Liver (tissue), 9 donors: ENCODE measurements around the gene PLEKHA7. TPM values are rescaled to one million over a fixed set of nuclear protein-coding genes. Genes with fewer than 3 reads are reported as not detected.
"Not testable (repeated sequence)": the region's sequence is repeated elsewhere in the genome, so short reads cannot be mapped to it uniquely, and the experiment has no call there.

Source experiments
- DNase-seq: peaks from one replicate; pipeline ENCODE4 v3.0.0-alpha.2; 2017; ENCODE audit warnings: low spot score
- H3K27ac ChIP-seq, 2 donors: one replicate each; pipeline ENCODE4 v1.7.0; 2013; ENCODE audit warnings: inconsistent platforms in 2 of 2, low read length in 2 of 2, control low read depth in 1 of 2, low read depth in 1 of 2, mild to moderate bottlenecking in 1 of 2
- H3K27me3 ChIP-seq, 4 donors: one replicate each; pipeline versions ENCODE4 v1.6.1 to v1.7.0; 2013; ENCODE audit warnings: low read length in 3 of 4, inconsistent platforms in 1 of 4, mild to moderate bottlenecking in 1 of 4, moderate library complexity in 1 of 4; ENCODE audit not compliant: control insufficient read depth in 4 of 4, insufficient read depth in 4 of 4
- H3K36me3 ChIP-seq, 4 donors: one replicate each; pipeline versions ENCODE4 v1.6.1 to v1.7.0; 2013; ENCODE audit warnings: low read length in 3 of 4, mild to moderate bottlenecking in 3 of 4, low read depth in 1 of 4, moderate library complexity in 1 of 4; ENCODE audit not compliant: control insufficient read depth in 4 of 4, insufficient read depth in 3 of 4
- H3K4me1 ChIP-seq, 4 donors: one replicate each; pipeline versions ENCODE4 v1.6.1 to v1.7.0; 2013; ENCODE audit warnings: low read length in 3 of 4, mild to moderate bottlenecking in 3 of 4, moderate library complexity in 1 of 4; ENCODE audit not compliant: control insufficient read depth in 4 of 4, insufficient read depth in 4 of 4
- H3K4me3 ChIP-seq, 3 donors: one replicate each; pipeline versions ENCODE4 v1.6.1 to v1.7.0; 2013; ENCODE audit warnings: low read length in 3 of 3, control low read depth in 1 of 3, low read depth in 1 of 3, mild to moderate bottlenecking in 1 of 3
- H3K9ac ChIP-seq, 2 donors: one replicate each; pipeline ENCODE4 v1.7.0; 2013; ENCODE audit warnings: low read length in 2 of 2, mild to moderate bottlenecking in 2 of 2, moderate library complexity in 2 of 2, control low read depth in 1 of 2, low read depth in 1 of 2
- H3K9me3 ChIP-seq, 4 donors: one replicate each; pipeline versions ENCODE4 v1.6.1 to v1.7.0; 2013; ENCODE audit warnings: low read length in 3 of 4; ENCODE audit not compliant: control insufficient read depth in 4 of 4
- CTCF ChIP-seq: fragments of 150-350 bp; IDR thresholded peaks from 2 replicates; pipeline ENCODE4 v1.5.1; 2017; ENCODE audit warnings: improper control_type of control experiment, low read depth, low read length; ENCODE audit not compliant: missing input control
- EGR1 ChIP-seq, 2 donors: IDR thresholded peaks; 2 replicates each; pipeline ENCODE4 v1.6.1; 2016 to 2018; ENCODE audit warnings: antibody characterized with exemption in 2 of 2, low read depth in 2 of 2
- FOXA1 ChIP-seq: IDR thresholded peaks from 2 replicates; pipeline ENCODE4 v1.6.1; 2016; ENCODE audit warnings: antibody characterized with exemption
- FOXA2 ChIP-seq: IDR thresholded peaks from 2 replicates; pipeline ENCODE4 v1.6.1; 2016; ENCODE audit warnings: antibody characterized with exemption
- GABPA ChIP-seq, 2 donors: IDR thresholded peaks in 1 of 2; conservative IDR thresholded peaks in 1 of 2; 2 replicates each; pipeline ENCODE4 v1.6.1; 2016; ENCODE audit warnings: antibody characterized with exemption in 2 of 2, mild to moderate bottlenecking in 1 of 2, moderate library complexity in 1 of 2
- HNF4A ChIP-seq, 2 donors: conservative IDR thresholded peaks; 2 replicates each; pipeline ENCODE4 v1.6.1; 2016; ENCODE audit warnings: antibody characterized with exemption in 2 of 2, mild to moderate bottlenecking in 2 of 2
- HNF4G ChIP-seq: IDR thresholded peaks from 2 replicates; pipeline ENCODE4 v1.6.1; 2016; ENCODE audit warnings: antibody characterized with exemption
- JUND ChIP-seq, 2 donors: IDR thresholded peaks; 2 replicates each; pipeline ENCODE4 v1.6.1; 2016; ENCODE audit warnings: antibody characterized with exemption in 2 of 2
- NR2F2 ChIP-seq: IDR thresholded peaks from 2 replicates; pipeline ENCODE4 v1.6.1; 2016; ENCODE audit warnings: antibody characterized with exemption
- RAD21 ChIP-seq, 2 donors: IDR thresholded peaks; 2 replicates each; pipeline ENCODE4 v1.6.1; 2016; ENCODE audit warnings: antibody characterized with exemption in 2 of 2, mild to moderate bottlenecking in 2 of 2
- REST ChIP-seq: IDR thresholded peaks from 2 replicates; pipeline ENCODE4 v1.6.1; 2016; ENCODE audit warnings: antibody characterized with exemption, mild to moderate bottlenecking
- RXRA ChIP-seq, 2 donors: IDR thresholded peaks; 2 replicates each; pipeline ENCODE4 v1.6.1; 2017 to 2018; ENCODE audit warnings: antibody characterized with exemption in 2 of 2, mild to moderate bottlenecking in 1 of 2
- TAF1 ChIP-seq: conservative IDR thresholded peaks from 2 replicates; pipeline ENCODE4 v1.6.1; 2016; ENCODE audit warnings: antibody characterized with exemption, mild to moderate bottlenecking
- YY1 ChIP-seq: IDR thresholded peaks from 2 replicates; pipeline ENCODE4 v1.6.1; 2016; ENCODE audit warnings: antibody characterized with exemption, mild to moderate bottlenecking
- WGBS: extraction: QIAGEN DNeasy Blood & Tissue Kit; methylation state at CpG from one replicate; pipeline ENCODE4 v1.1.7; 2013; 5-methylcytosine and 5-hydroxymethylcytosine counted together
- polyA plus RNA-seq, 2 donors: library from polyadenylated mRNA; stranded (reverse) in 1 of 2; unstranded in 1 of 2; fragments of 200-250 nt in 1 of 2; fragments of >200 nt in 1 of 2; fragmentation: Nextera tagmentation in 1 of 2; extraction: Ambion mirVana in 1 of 2; gene quantifications; one replicate each; pipeline versions ENCODE4 v1.2.1 to v1.2.3, GENCODE V29; 2013 to 2015
- total RNA-seq, 2 donors: library from RNA; depleted of rRNA; stranded (reverse); fragments of >200 nt; gene quantifications; one replicate each; pipeline ENCODE4 v1.2.3, GENCODE V29; 2014
- TF ChIP-seq, protein P1 (sequence below): IDR thresholded peaks from 2 replicates; pipeline ENCODE4 v1.6.1; 2016; ENCODE audit warnings: antibody characterized with exemption
- TF ChIP-seq, protein P2 (sequence below): IDR thresholded peaks from 2 replicates; pipeline ENCODE4 v1.6.1; 2016; ENCODE audit warnings: antibody characterized with exemption
- donor health status: healthy.
- donor health status: healthy.
- donor health status: healthy.
- donor health status: healthy.
- donor health status: healthy.

PLEKHA7 gene
- total and polyA plus RNA-seq, 4 donors, result 6.1 to 28.8 (median 8.5) TPM

DNA sequence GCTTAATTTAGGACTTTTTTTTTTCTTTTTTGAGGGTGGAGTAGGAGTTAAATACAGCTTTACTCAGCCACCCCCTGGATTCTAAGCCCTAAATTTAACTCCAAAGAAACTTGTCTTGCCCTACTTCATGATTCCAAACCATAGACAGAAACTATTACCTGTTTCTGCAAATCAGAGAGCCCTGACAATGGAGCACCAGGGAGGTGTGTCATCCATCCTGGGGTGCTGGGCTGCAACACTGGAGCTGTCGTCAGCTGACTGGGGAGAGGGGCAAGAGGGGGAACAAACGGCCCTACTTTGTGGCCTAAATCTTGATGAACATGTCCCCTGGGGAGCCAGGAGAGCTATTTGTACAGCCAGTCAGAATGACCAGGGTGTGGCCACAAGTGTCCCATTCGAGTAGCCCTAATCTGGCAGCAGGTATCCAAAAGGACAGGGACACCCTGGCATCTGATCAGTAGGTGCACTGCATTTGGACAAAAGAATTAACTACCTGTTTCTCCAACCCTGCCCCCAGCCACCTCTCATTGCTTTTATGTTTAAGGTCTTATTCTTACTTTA is 50.8 kb downstream of the PLEKHA7 start:
- Histone ChIP-seq H3K9ac (no peak overlapping the region), H3K4me3 (no peak overlapping the region), H3K36me3 (no peaks in the 10 kb centered on the region), H3K4me1 (peaks cover 6 to 14% (median 10%) of the 10 kb centered on the region in 4 donors), H3K9me3 (no peaks in the 10 kb centered on the region), H3K27me3 (no peaks in the 10 kb centered on the region), H3K27ac (no peak overlapping the region)
- no peak for DNase-seq
- 80% methylated on average over 3 of the region's 3 CpGs for WGBS
- TF ChIP-seq, protein P1, sequence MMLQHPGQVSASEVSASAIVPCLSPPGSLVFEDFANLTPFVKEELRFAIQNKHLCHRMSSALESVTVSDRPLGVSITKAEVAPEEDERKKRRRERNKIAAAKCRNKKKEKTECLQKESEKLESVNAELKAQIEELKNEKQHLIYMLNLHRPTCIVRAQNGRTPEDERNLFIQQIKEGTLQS, result no peak
- TF ChIP-seq, protein P2, sequence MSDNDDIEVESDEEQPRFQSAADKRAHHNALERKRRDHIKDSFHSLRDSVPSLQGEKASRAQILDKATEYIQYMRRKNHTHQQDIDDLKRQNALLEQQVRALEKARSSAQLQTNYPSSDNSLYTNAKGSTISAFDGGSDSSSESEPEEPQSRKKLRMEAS, result no peak
- no peak for TF ChIP-seq GABPA (IDR thresholded peaks at IDR 0.05 in 1 of 2, conservative IDR thresholded peaks at IDR 0.05 in 1 of 2)

DNA sequence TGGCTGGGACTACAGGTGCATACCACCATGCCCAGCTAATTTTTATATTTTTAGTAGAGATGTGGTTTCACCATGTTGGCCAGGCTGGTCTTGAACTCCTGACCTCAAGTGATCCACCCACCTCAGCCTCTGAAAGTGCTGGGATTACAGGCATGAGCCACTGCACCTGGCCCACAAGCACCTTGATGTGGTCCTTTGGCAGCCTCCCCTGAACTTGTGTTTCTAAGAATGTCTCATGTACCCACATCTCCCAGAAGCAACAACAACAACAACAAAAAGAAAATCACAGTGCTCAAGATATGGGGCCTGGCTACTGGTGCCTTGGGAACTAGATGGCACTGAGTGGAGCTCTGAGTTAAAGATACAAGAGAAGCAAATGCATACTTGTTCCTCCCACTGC is 51.6 kb downstream of the PLEKHA7 start:
- not testable (repeated sequence) for H3K9me3 ChIP-seq, H3K4me3 ChIP-seq, H3K4me1 ChIP-seq, DNase-seq, H3K36me3 ChIP-seq, H3K9ac ChIP-seq, H3K27ac ChIP-seq, H3K27me3 ChIP-seq

DNA sequence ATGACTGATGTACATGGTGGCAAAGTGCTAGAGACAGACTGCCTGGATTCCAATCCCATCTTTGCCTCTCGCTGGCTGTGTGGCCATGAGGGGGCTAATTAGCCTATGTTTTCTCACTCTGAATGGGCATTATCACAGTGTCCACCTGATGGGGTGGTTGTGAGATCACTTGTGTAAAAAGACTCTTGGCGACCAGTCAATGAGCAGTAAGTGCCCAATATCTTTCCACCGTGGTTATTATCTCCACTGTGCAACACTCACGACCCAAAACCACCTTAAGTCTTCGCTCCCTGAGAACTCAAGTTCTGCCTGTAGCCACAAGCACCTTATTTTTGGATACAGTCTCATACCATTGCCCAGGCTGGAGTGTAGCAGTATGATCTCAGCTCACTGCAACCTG is 52.1 kb downstream of the PLEKHA7 start:
- 89% methylated on average over 5 of the region's 5 CpGs for WGBS
- H3K4me3 ChIP-seq, result no peak overlapping the region

DNA sequence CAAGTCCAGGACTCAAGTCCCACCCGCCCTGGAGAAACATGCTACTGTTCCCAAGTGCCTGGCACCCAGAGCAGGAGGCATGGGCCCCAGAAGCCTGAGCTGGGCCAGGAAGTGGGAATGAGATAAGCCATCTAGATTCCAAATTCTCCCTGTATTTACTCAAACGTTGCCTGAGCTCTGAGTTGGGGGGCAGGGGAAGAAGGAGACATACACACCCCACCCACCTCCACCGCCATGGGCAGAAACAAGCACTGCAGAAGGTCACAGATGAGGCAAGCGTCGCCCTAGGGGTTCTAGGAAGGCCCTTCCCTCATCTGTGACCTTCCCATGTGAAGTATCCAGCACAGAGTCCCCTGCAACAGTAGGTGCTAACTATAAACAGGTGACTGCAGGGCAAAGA is 54.0 kb downstream of the PLEKHA7 start:
- Histone ChIP-seq H3K27ac (no peak overlapping the region), H3K36me3 (no peaks in the 10 kb centered on the region), H3K9me3 (no peaks in the 10 kb centered on the region), H3K4me3 (no peak overlapping the region), H3K27me3 (no peaks in the 10 kb centered on the region), H3K4me1 (no peaks in the 10 kb centered on the region), H3K9ac (no peak overlapping the region)
- 62% methylated on average over 5 of the region's 5 CpGs for WGBS
- no peak for TF ChIP-seq REST
- TF ChIP-seq, protein P1, result no peak
- TF ChIP-seq RAD21 (IDR thresholded peaks at IDR 0.05), result no peak
- no peak for TF ChIP-seq YY1
- no peak for TF ChIP-seq HNF4A (conservative IDR thresholded peaks at IDR 0.05)
- no peak for TF ChIP-seq RXRA (IDR thresholded peaks at IDR 0.05)
- no peak for TF ChIP-seq TAF1
- TF ChIP-seq CTCF, result no peak
- TF ChIP-seq, protein P2, result no peak
- no peak for TF ChIP-seq EGR1 (IDR thresholded peaks at IDR 0.05; ENCODE audit: low read depth in 2 of 2)
- TF ChIP-seq NR2F2, result no peak
- no peak for TF ChIP-seq FOXA1
- no peak for TF ChIP-seq HNF4G
- no peak for TF ChIP-seq JUND (IDR thresholded peaks at IDR 0.05)
- DNase-seq, result no peak

More for the DNA sequence above, 52.1 kb downstream of the PLEKHA7 start:
- no peak overlapping the region for H3K9ac ChIP-seq
- TF ChIP-seq, protein P1, result no peak
- no peak for TF ChIP-seq FOXA2
- no peak for DNase-seq
- H3K9me3 ChIP-seq, result no peaks in the 10 kb centered on the region
- no peaks in the 10 kb centered on the region for H3K36me3 ChIP-seq
- H3K27ac ChIP-seq, result no peak overlapping the region
- H3K4me1 ChIP-seq, result peaks cover 0 to 5% (median 2%) of the 10 kb centered on the region in 4 donors
- H3K27me3 ChIP-seq, result no peaks in the 10 kb centered on the region
